Measurements from ENCODE around the gene STK10.

The STK10 gene

GRCh38 chr5:172075656-172076055 is 112.4 kb downstream of the STK10 start:
- Histone ChIP-seq H3F3A (ENCODE audit: insufficient read depth, low read length) (no peaks in the 10 kb centered on the region), H2AFZ (ENCODE audit: low read length) (no peak overlapping the region), H3K27ac (ENCODE audit: low read depth, low read length, poor library complexity, severe bottlenecking) (no peak overlapping the region), H3K4me1 (ENCODE audit: insufficient read depth, low read length, severe bottlenecking) (no peaks in the 10 kb centered on the region), H3K9me2 (ENCODE audit: low read depth, low read length) (no peaks in the 10 kb centered on the region), H3K36me3 (ENCODE audit: insufficient read depth, low read length) (peaks cover 48% of the 10 kb centered on the region), H3K4me3 (ENCODE audit: low read depth, low read length, poor library complexity, severe bottlenecking) (no peak overlapping the region), H3K4me2 (ENCODE audit: low read length) (no peak overlapping the region), H3K9me3 (ENCODE audit: low read length) (no peaks in the 10 kb centered on the region), H4K20me1 (ENCODE audit: insufficient read depth, low read length) (no peaks in the 10 kb centered on the region), H3K79me2 (ENCODE audit: insufficient read depth, low read length) (no peaks in the 10 kb centered on the region), H3K27me3 (ENCODE audit: insufficient read depth, low read length) (no peaks in the 10 kb centered on the region), H3K9ac (ENCODE audit: low read length) (no peak overlapping the region)
- TF ChIP-seq EZH2 (IDR thresholded peaks at IDR 0.05; ENCODE audit: borderline replicate concordance, low read length), result no peak
- TF ChIP-seq CTCF (IDR thresholded peaks at IDR 0.05; ENCODE audit: low read length), result no peak

GRCh38 chr5:172074896-172075295 is 113.1 kb downstream of the STK10 start:
- no peaks in the 10 kb centered on the region for H3K4me1 ChIP-seq (ENCODE audit: insufficient read depth, low read length, severe bottlenecking)
- no peaks in the 10 kb centered on the region for H3K9me3 ChIP-seq (ENCODE audit: low read length)
- no peak overlapping the region for H3K9ac ChIP-seq (ENCODE audit: low read length)
- H3K9me2 ChIP-seq (ENCODE audit: low read depth, low read length), result no peaks in the 10 kb centered on the region
- H3K27me3 ChIP-seq (ENCODE audit: insufficient read depth, low read length), result no peaks in the 10 kb centered on the region
- no peak for TF ChIP-seq EZH2 (IDR thresholded peaks at IDR 0.05; ENCODE audit: borderline replicate concordance, low read length)
- no peak for TF ChIP-seq CTCF (IDR thresholded peaks at IDR 0.05; ENCODE audit: low read length)
- H3K36me3 ChIP-seq (ENCODE audit: insufficient read depth, low read length), result peaks cover 40% of the 10 kb centered on the region
- no peak overlapping the region for H3K4me3 ChIP-seq (ENCODE audit: low read depth, low read length, poor library complexity, severe bottlenecking)
- H4K20me1 ChIP-seq (ENCODE audit: insufficient read depth, low read length), result no peaks in the 10 kb centered on the region
- H2AFZ ChIP-seq (ENCODE audit: low read length), result no peak overlapping the region
- H3K4me2 ChIP-seq (ENCODE audit: low read length), result no peak overlapping the region
- H3K79me2 ChIP-seq (ENCODE audit: insufficient read depth, low read length), result no peaks in the 10 kb centered on the region
- H3K27ac ChIP-seq (ENCODE audit: low read depth, low read length, poor library complexity, severe bottlenecking), result no peak overlapping the region
- H3F3A ChIP-seq (ENCODE audit: insufficient read depth, low read length), result no peaks in the 10 kb centered on the region

- Histone ChIP-seq H4K20me1 (ENCODE audit: insufficient read depth, low read length) (no peaks in the 10 kb centered on the region), H3K79me2 (ENCODE audit: insufficient read depth, low read length) (no peaks in the 10 kb centered on the region), H3K9me2 (ENCODE audit: low read depth, low read length) (no peaks in the 10 kb centered on the region), H3F3A (ENCODE audit: insufficient read depth, low read length) (no peaks in the 10 kb centered on the region), H3K4me1 (ENCODE audit: insufficient read depth, low read length, severe bottlenecking) (peaks cover 7% of the 10 kb centered on the region), H3K36me3 (ENCODE audit: insufficient read depth, low read length) (peaks cover 33% of the 10 kb centered on the region), H3K27ac (ENCODE audit: low read depth, low read length, poor library complexity, severe bottlenecking) (no peak overlapping the region), H3K9me3 (ENCODE audit: low read length) (no peaks in the 10 kb centered on the region), H3K4me2 (ENCODE audit: low read length) (no peak overlapping the region), H3K4me3 (ENCODE audit: low read depth, low read length, poor library complexity, severe bottlenecking) (no peak overlapping the region), H3K27me3 (ENCODE audit: insufficient read depth, low read length) (no peaks in the 10 kb centered on the region), H2AFZ (ENCODE audit: low read length) (no peak overlapping the region), H3K9ac (ENCODE audit: low read length) (no peak overlapping the region)
- TF ChIP-seq CTCF (IDR thresholded peaks at IDR 0.05; ENCODE audit: low read length) (no peak), EZH2 (IDR thresholded peaks at IDR 0.05; ENCODE audit: borderline replicate concordance, low read length) (no peak)
Measured at GRCh38 chr5:172071309-172071875, 116.6 kb downstream of the STK10 start.
